Body of pancreas (tissue), 4 donors: Measurements from ENCODE around the gene SLC7A7.

Source experiments
- CTCF ChIP-seq, 7 experiments: fragments of 450-650 bp in 4 of 7; fragments of 200-600 bp in 3 of 7; sonication (generic) in 3 of 7; IDR thresholded peaks; one replicate each; pipeline ENCODE4 v1.5.1; 2016 to 2019; ENCODE audit warnings: antibody characterized with exemption in 7 of 7
- POLR2A ChIP-seq, 3 donors: fragments of 450-650 bp; IDR thresholded peaks; one replicate each; pipeline ENCODE4 v1.6.1; 2016; ENCODE audit warnings: antibody characterized with exemption in 3 of 3, mild to moderate bottlenecking in 2 of 3

- TF ChIP-seq CTCF (IDR thresholded peaks at IDR 0.05) (no peak), POLR2A (IDR thresholded peaks at IDR 0.05) (no peak)
Observed at GRCh38 chr14:22726012-22726411, 89.2 kb downstream of the SLC7A7 start.
